ENCODE results near the gene MYRIP. TPM values are rescaled to one million over a fixed set of nuclear protein-coding genes. Genes with fewer than 3 reads are reported as not detected.

Gene MYRIP
- polyA plus RNA-seq, 4 donors, result 0.81 to 4.5 (median 2.5) TPM

GRCh38 chr3:39896184-39896583 is 86.8 kb downstream of the MYRIP start:
- Histone ChIP-seq H3K27me3 (ENCODE audit: control insufficient read depth in 3 of 3, insufficient read depth in 3 of 3, low read length in 3 of 3) (no peaks in the 10 kb centered on the region), H3K9me3 (ENCODE audit: control insufficient read depth in 2 of 2, insufficient read depth in 1 of 2, low read depth in 1 of 2, low read length in 1 of 2) (no peaks in the 10 kb centered on the region), H3K36me3 (ENCODE audit: control insufficient read depth in 3 of 3, insufficient read depth in 2 of 3, low read depth in 1 of 3, low read length in 3 of 3) (no peaks in the 10 kb centered on the region), H3K4me1 (ENCODE audit: control insufficient read depth in 3 of 3, insufficient read depth in 2 of 3, low read depth in 1 of 3, low read length in 2 of 3) (no peaks in the 10 kb centered on the region), H3K27ac (ENCODE audit: low read depth in 1 of 3, low read length in 2 of 3) (no peak overlapping the region), H3K4me3 (ENCODE audit: low read depth in 1 of 3, low read length in 3 of 3) (no peak overlapping the region)
- WGBS, 3 donors, result 81 to 96% (median 87%) methylated on average over 2 of the region's 2 CpGs
- no peak for FAIRE-seq
- DNase-seq, result no peak

- DNase-seq (no peak), FAIRE-seq (no peak)
- WGBS, 3 donors, result 78 to 96% (median 89%) methylated on average over 4 of the region's 4 CpGs
- no peaks in the 10 kb centered on the region for H3K36me3 ChIP-seq (ENCODE audit: control insufficient read depth in 3 of 3, insufficient read depth in 2 of 3, low read depth in 1 of 3, low read length in 3 of 3)
- H3K4me3 ChIP-seq (ENCODE audit: low read depth in 1 of 3, low read length in 3 of 3), result no peak overlapping the region
- H3K27ac ChIP-seq (ENCODE audit: low read depth in 1 of 3, low read length in 2 of 3), result no peak overlapping the region
- H3K9me3 ChIP-seq (ENCODE audit: control insufficient read depth in 2 of 2, insufficient read depth in 1 of 2, low read depth in 1 of 2, low read length in 1 of 2), result no peaks in the 10 kb centered on the region
- no peaks in the 10 kb centered on the region for H3K4me1 ChIP-seq (ENCODE audit: control insufficient read depth in 3 of 3, insufficient read depth in 2 of 3, low read depth in 1 of 3, low read length in 2 of 3)
- H3K27me3 ChIP-seq (ENCODE audit: control insufficient read depth in 3 of 3, insufficient read depth in 3 of 3, low read length in 3 of 3), result no peaks in the 10 kb centered on the region
Observed at GRCh38 chr3:39900462-39901002, 91.1 kb downstream of the MYRIP start.

GRCh38 chr3:39903253-39903652 is 93.8 kb downstream of the MYRIP start:
- H3K4me3 ChIP-seq (ENCODE audit: low read depth in 1 of 3, low read length in 3 of 3), result no peak overlapping the region
- H3K9me3 ChIP-seq (ENCODE audit: control insufficient read depth in 2 of 2, insufficient read depth in 1 of 2, low read depth in 1 of 2, low read length in 1 of 2), result no peaks in the 10 kb centered on the region
- H3K36me3 ChIP-seq (ENCODE audit: control insufficient read depth in 3 of 3, insufficient read depth in 2 of 3, low read depth in 1 of 3, low read length in 3 of 3), result no peaks in the 10 kb centered on the region
- H3K27me3 ChIP-seq (ENCODE audit: control insufficient read depth in 3 of 3, insufficient read depth in 3 of 3, low read length in 3 of 3), result no peaks in the 10 kb centered on the region
- H3K4me1 ChIP-seq (ENCODE audit: control insufficient read depth in 3 of 3, insufficient read depth in 2 of 3, low read depth in 1 of 3, low read length in 2 of 3), result peaks cover 2 to 4% (median 2%) of the 10 kb centered on the region in 3 donors
- H3K27ac ChIP-seq (ENCODE audit: low read depth in 1 of 3, low read length in 2 of 3), result no peak overlapping the region
- WGBS, 3 donors, result 8 to 37% (median 23%) methylated on average over 2 of the region's 2 CpGs
- FAIRE-seq (no peak), DNase-seq (peak; percentile 3 to 14)

- H3K9me3 ChIP-seq (ENCODE audit: control insufficient read depth in 2 of 2, insufficient read depth in 1 of 2, low read depth in 1 of 2, low read length in 1 of 2), result no peaks in the 10 kb centered on the region
- DNase-seq (no peak), FAIRE-seq (no peak)
- WGBS, 3 donors, result 87 to 95% (median 89%) methylated on average over 2 of the region's 2 CpGs
- no peak overlapping the region for H3K4me3 ChIP-seq (ENCODE audit: low read depth in 1 of 3, low read length in 3 of 3)
- no peak overlapping the region for H3K27ac ChIP-seq (ENCODE audit: low read depth in 1 of 3, low read length in 2 of 3)
- H3K4me1 ChIP-seq (ENCODE audit: control insufficient read depth in 3 of 3, insufficient read depth in 2 of 3, low read depth in 1 of 3, low read length in 2 of 3), result peaks cover 2 to 8% (median 4%) of the 10 kb centered on the region in 3 donors
- H3K36me3 ChIP-seq (ENCODE audit: control insufficient read depth in 3 of 3, insufficient read depth in 2 of 3, low read depth in 1 of 3, low read length in 3 of 3), result no peaks in the 10 kb centered on the region
- H3K27me3 ChIP-seq (ENCODE audit: control insufficient read depth in 3 of 3, insufficient read depth in 3 of 3, low read length in 3 of 3), result no peaks in the 10 kb centered on the region
Observed at GRCh38 chr3:39905788-39906187, 96.4 kb downstream of the MYRIP start.

GRCh38 chr3:39907981-39908380 is 98.6 kb downstream of the MYRIP start:
- Histone ChIP-seq H3K4me3 (ENCODE audit: low read depth in 1 of 3, low read length in 3 of 3) (no peak overlapping the region), H3K36me3 (ENCODE audit: control insufficient read depth in 3 of 3, insufficient read depth in 2 of 3, low read depth in 1 of 3, low read length in 3 of 3) (no peaks in the 10 kb centered on the region), H3K27ac (ENCODE audit: low read depth in 1 of 3, low read length in 2 of 3) (no peak overlapping the region), H3K27me3 (ENCODE audit: control insufficient read depth in 3 of 3, insufficient read depth in 3 of 3, low read length in 3 of 3) (no peaks in the 10 kb centered on the region), H3K9me3 (ENCODE audit: control insufficient read depth in 2 of 2, insufficient read depth in 1 of 2, low read depth in 1 of 2, low read length in 1 of 2) (no peaks in the 10 kb centered on the region), H3K4me1 (ENCODE audit: control insufficient read depth in 3 of 3, insufficient read depth in 2 of 3, low read depth in 1 of 3, low read length in 2 of 3) (peaks cover 2 to 18% (median 4%) of the 10 kb centered on the region in 3 donors)
- 6 to 26% (median 23%) methylated on average over 4 of the region's 4 CpGs for WGBS, 3 donors
- FAIRE-seq, result no peak
- peak; percentile 43 to 63 for DNase-seq

- Histone ChIP-seq H3K36me3 (ENCODE audit: control insufficient read depth in 3 of 3, insufficient read depth in 2 of 3, low read depth in 1 of 3, low read length in 3 of 3) (no peaks in the 10 kb centered on the region), H3K27ac (ENCODE audit: low read depth in 1 of 3, low read length in 2 of 3) (peak overlapping the region in 1 of 3 donors; percentile 54), H3K27me3 (ENCODE audit: control insufficient read depth in 3 of 3, insufficient read depth in 3 of 3, low read length in 3 of 3) (no peaks in the 10 kb centered on the region), H3K4me3 (ENCODE audit: low read depth in 1 of 3, low read length in 3 of 3) (no peak overlapping the region), H3K9me3 (ENCODE audit: control insufficient read depth in 2 of 2, insufficient read depth in 1 of 2, low read depth in 1 of 2, low read length in 1 of 2) (no peaks in the 10 kb centered on the region), H3K4me1 (ENCODE audit: control insufficient read depth in 3 of 3, insufficient read depth in 2 of 3, low read depth in 1 of 3, low read length in 2 of 3) (peaks cover 2 to 18% (median 4%) of the 10 kb centered on the region in 3 donors)
- FAIRE-seq, result no peak
- WGBS, 3 donors, result 80 to 82% (median 80%) methylated on average over 6 of the region's 6 CpGs
- DNase-seq, result no peak
Observed at GRCh38 chr3:39910135-39910534, 100.7 kb downstream of the MYRIP start.

- FAIRE-seq, result no peak
- no peaks in the 10 kb centered on the region for H3K27me3 ChIP-seq (ENCODE audit: control insufficient read depth in 3 of 3, insufficient read depth in 3 of 3, low read length in 3 of 3)
- DNase-seq, result peak; percentile 67 to 84
- H3K4me3 ChIP-seq (ENCODE audit: low read depth in 1 of 3, low read length in 3 of 3), result no peak overlapping the region
- no peaks in the 10 kb centered on the region for H3K9me3 ChIP-seq (ENCODE audit: control insufficient read depth in 2 of 2, insufficient read depth in 1 of 2, low read depth in 1 of 2, low read length in 1 of 2)
- WGBS, 3 donors, result 16 to 47% (median 35%) methylated on average over 3 of the region's 3 CpGs
- peaks cover 2 to 18% (median 4%) of the 10 kb centered on the region in 3 donors for H3K4me1 ChIP-seq (ENCODE audit: control insufficient read depth in 3 of 3, insufficient read depth in 2 of 3, low read depth in 1 of 3, low read length in 2 of 3)
- no peaks in the 10 kb centered on the region for H3K36me3 ChIP-seq (ENCODE audit: control insufficient read depth in 3 of 3, insufficient read depth in 2 of 3, low read depth in 1 of 3, low read length in 3 of 3)
- peak overlapping the region in 1 of 3 donors; percentile 71 for H3K27ac ChIP-seq (ENCODE audit: low read depth in 1 of 3, low read length in 2 of 3)
Observed at GRCh38 chr3:39910826-39911464, 101.5 kb downstream of the MYRIP start.

GRCh38 chr3:39911465-39912309 is 102.3 kb downstream of the MYRIP start:
- Histone ChIP-seq H3K4me3 (ENCODE audit: low read depth in 1 of 3, low read length in 3 of 3) (no peak overlapping the region), H3K9me3 (ENCODE audit: control insufficient read depth in 2 of 2, insufficient read depth in 1 of 2, low read depth in 1 of 2, low read length in 1 of 2) (no peaks in the 10 kb centered on the region), H3K27me3 (ENCODE audit: control insufficient read depth in 3 of 3, insufficient read depth in 3 of 3, low read length in 3 of 3) (no peaks in the 10 kb centered on the region), H3K27ac (ENCODE audit: low read depth in 1 of 3, low read length in 2 of 3) (peak overlapping the region in 1 of 3 donors; percentile 71), H3K4me1 (ENCODE audit: control insufficient read depth in 3 of 3, insufficient read depth in 2 of 3, low read depth in 1 of 3, low read length in 2 of 3) (peaks cover 2 to 18% (median 4%) of the 10 kb centered on the region in 3 donors), H3K36me3 (ENCODE audit: control insufficient read depth in 3 of 3, insufficient read depth in 2 of 3, low read depth in 1 of 3, low read length in 3 of 3) (no peaks in the 10 kb centered on the region)
- peak; percentile 26 to 41 for DNase-seq
- FAIRE-seq, result no peak
- 11 to 48% (median 30%) methylated on average over 3 of the region's 3 CpGs for WGBS, 3 donors
